NCI-H1092 treated with DMSO at 0.1 percent for 48 hours (cell line): ENCODE measurements around the gene SEL1L2.

Source experiments
- DNase-seq: peaks from one replicate; lab custom pipeline; 2025; lab: John Stamatoyannopoulos, UW

SEL1L2 gene

GRCh38 chr20:13813910-13814309 lies 176.5 kb downstream of the SEL1L2 start:
- DNase-seq = no peak

- DNase-seq = no peak
These were observed 180.0 kb downstream of the SEL1L2 start for GRCh38 chr20:13810446-13810845.

- no peak for DNase-seq
These were observed 180.6 kb downstream of the SEL1L2 start for GRCh38 chr20:13809855-13810254.

GRCh38 chr20:13809373-13809772 lies 181.0 kb downstream of the SEL1L2 start:
- no peak for DNase-seq

GRCh38 chr20:13800728-13801134 lies 189.7 kb downstream of the SEL1L2 start:
- peak; percentile 93 for DNase-seq

- DNase-seq = no peak
These were observed 190.4 kb downstream of the SEL1L2 start for GRCh38 chr20:13799974-13800373.
